Measurements from ENCODE around the gene UVRAG. TPM values are rescaled to one million over a fixed set of nuclear protein-coding genes. Genes with fewer than 3 reads are reported as not detected.

The UVRAG gene
- total RNA-seq, 1 donor = 28.2 TPM

- Histone ChIP-seq H3K4me2 (ENCODE audit: insufficient read depth, low read length) (no peak overlapping the region), H3K27me3 (ENCODE audit: insufficient read depth, low read length) (no peaks in the 10 kb centered on the region), H4K20me1 (ENCODE audit: insufficient read depth, low read length) (peaks cover 4% of the 10 kb centered on the region), H3K4me1 (ENCODE audit: insufficient read depth, low read length) (peaks cover 16% of the 10 kb centered on the region), H3K9me3 (ENCODE audit: low read depth, low read length) (no peaks in the 10 kb centered on the region), H3K27ac (ENCODE audit: low read depth, low read length) (no peak overlapping the region), H2AFZ (ENCODE audit: low read length) (no peak overlapping the region), H3K36me3 (ENCODE audit: insufficient read depth, low read length) (no peaks in the 10 kb centered on the region), H3K4me3 (ENCODE audit: insufficient read depth, low read length) (no peak overlapping the region), H3K79me2 (ENCODE audit: insufficient read depth, low read length) (peaks cover under 1% of the 10 kb centered on the region)
- TF ChIP-seq, protein P1, sequence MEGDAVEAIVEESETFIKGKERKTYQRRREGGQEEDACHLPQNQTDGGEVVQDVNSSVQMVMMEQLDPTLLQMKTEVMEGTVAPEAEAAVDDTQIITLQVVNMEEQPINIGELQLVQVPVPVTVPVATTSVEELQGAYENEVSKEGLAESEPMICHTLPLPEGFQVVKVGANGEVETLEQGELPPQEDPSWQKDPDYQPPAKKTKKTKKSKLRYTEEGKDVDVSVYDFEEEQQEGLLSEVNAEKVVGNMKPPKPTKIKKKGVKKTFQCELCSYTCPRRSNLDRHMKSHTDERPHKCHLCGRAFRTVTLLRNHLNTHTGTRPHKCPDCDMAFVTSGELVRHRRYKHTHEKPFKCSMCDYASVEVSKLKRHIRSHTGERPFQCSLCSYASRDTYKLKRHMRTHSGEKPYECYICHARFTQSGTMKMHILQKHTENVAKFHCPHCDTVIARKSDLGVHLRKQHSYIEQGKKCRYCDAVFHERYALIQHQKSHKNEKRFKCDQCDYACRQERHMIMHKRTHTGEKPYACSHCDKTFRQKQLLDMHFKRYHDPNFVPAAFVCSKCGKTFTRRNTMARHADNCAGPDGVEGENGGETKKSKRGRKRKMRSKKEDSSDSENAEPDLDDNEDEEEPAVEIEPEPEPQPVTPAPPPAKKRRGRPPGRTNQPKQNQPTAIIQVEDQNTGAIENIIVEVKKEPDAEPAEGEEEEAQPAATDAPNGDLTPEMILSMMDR (IDR thresholded peaks at IDR 0.05; ENCODE audit: extremely low read depth, low read depth, low read length) = no peak
- DNase-seq (ENCODE audit: insufficient read length, low spot score, missing footprints) = no peak
These were observed 119.8 kb downstream of the UVRAG start for GRCh38 chr11:75934851-75935250.

DNA sequence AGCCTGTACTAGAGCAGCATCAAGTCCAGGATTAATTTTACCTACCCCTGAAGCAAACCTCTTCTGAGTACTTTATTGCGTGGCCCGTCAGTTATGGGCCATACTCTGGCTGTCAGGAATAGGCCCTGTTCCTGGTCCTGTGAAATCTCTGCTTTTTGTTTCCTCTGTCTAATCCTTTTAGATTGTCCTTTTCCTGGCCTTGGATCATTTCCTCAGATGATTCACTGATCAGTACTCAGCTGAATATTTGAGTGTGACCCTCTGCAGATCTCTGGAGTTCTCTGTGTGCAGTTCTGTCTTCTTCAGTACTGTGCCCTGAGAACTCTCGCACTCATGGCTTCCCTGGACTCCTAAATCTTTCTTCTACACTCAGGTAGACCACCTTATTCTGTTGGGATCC, 123.5 kb downstream of the UVRAG start:
- Histone ChIP-seq H3K27me3 (ENCODE audit: insufficient read depth, low read length) (no peaks in the 10 kb centered on the region), H4K20me1 (ENCODE audit: insufficient read depth, low read length) (peaks cover 4% of the 10 kb centered on the region), H3K4me2 (ENCODE audit: insufficient read depth, low read length) (no peak overlapping the region), H3K9me3 (ENCODE audit: low read depth, low read length) (no peaks in the 10 kb centered on the region), H3K4me1 (ENCODE audit: insufficient read depth, low read length) (peaks cover 13% of the 10 kb centered on the region), H3K27ac (ENCODE audit: low read depth, low read length) (no peak overlapping the region), H2AFZ (ENCODE audit: low read length) (no peak overlapping the region), H3K36me3 (ENCODE audit: insufficient read depth, low read length) (no peaks in the 10 kb centered on the region), H3K4me3 (ENCODE audit: insufficient read depth, low read length) (no peak overlapping the region), H3K79me2 (ENCODE audit: insufficient read depth, low read length) (no peaks in the 10 kb centered on the region)
- TF ChIP-seq, protein P1 (IDR thresholded peaks at IDR 0.05; ENCODE audit: extremely low read depth, low read depth, low read length) = no peak
- DNase-seq (ENCODE audit: insufficient read length, low spot score, missing footprints) = no peak

DNA sequence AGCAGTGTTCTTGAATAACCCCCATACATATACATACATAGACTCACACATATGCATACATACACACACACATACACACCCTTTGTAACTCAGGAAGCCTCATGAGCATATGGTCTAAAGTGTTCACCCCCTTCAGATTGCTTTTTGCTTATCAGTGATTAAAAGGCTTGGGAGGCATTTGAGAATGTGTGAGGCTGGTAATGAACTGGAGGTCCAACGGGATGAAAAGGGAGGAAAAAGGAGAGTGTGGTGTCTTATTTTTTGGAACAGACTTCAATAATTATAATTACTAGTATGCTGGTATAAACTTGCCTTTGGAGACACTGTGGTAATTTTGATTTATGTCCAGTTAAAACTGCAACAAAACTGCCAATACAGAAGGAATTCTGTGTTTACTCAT, 124.5 kb downstream of the UVRAG start:
- H3K9me3 ChIP-seq (ENCODE audit: low read depth, low read length) = no peaks in the 10 kb centered on the region
- no peak for DNase-seq (ENCODE audit: insufficient read length, low spot score, missing footprints)
- peaks cover 13% of the 10 kb centered on the region for H3K4me1 ChIP-seq (ENCODE audit: insufficient read depth, low read length)
- H3K27ac ChIP-seq (ENCODE audit: low read depth, low read length) = no peak overlapping the region
- TF ChIP-seq, protein P1 (IDR thresholded peaks at IDR 0.05; ENCODE audit: extremely low read depth, low read depth, low read length) = no peak
- peaks cover 4% of the 10 kb centered on the region for H4K20me1 ChIP-seq (ENCODE audit: insufficient read depth, low read length)
- no peak overlapping the region for H3K4me3 ChIP-seq (ENCODE audit: insufficient read depth, low read length)
- H2AFZ ChIP-seq (ENCODE audit: low read length) = no peak overlapping the region
- H3K36me3 ChIP-seq (ENCODE audit: insufficient read depth, low read length) = no peaks in the 10 kb centered on the region
- peaks cover 5% of the 10 kb centered on the region for H3K79me2 ChIP-seq (ENCODE audit: insufficient read depth, low read length)
- no peaks in the 10 kb centered on the region for H3K27me3 ChIP-seq (ENCODE audit: insufficient read depth, low read length)
- H3K4me2 ChIP-seq (ENCODE audit: insufficient read depth, low read length) = no peak overlapping the region

DNA sequence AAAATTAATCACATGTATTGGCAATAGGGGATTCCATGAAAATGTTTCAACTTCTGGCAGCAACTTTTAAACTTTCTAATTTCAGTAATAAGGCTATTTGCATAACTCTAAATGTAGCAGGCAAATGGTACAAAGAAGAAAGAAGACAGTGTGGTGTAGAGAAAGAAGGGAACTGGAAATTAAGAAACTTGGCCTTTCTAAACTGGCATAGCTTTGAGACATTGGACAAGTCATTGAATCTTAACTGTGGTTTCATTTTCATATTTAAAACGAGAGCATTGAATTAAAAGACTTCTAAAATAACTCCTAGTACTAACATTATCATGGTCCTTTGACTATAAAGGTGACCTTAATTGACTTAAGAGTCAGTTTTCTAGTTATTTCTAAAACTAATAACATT, 125.0 kb downstream of the UVRAG start:
- no peak overlapping the region for H2AFZ ChIP-seq (ENCODE audit: low read length)
- TF ChIP-seq, protein P1 (IDR thresholded peaks at IDR 0.05; ENCODE audit: extremely low read depth, low read depth, low read length) = no peak
- no peak overlapping the region for H3K4me2 ChIP-seq (ENCODE audit: insufficient read depth, low read length)
- no peaks in the 10 kb centered on the region for H3K27me3 ChIP-seq (ENCODE audit: insufficient read depth, low read length)
- no peak for DNase-seq (ENCODE audit: insufficient read length, low spot score, missing footprints)
- peaks cover 4% of the 10 kb centered on the region for H4K20me1 ChIP-seq (ENCODE audit: insufficient read depth, low read length)
- H3K27ac ChIP-seq (ENCODE audit: low read depth, low read length) = no peak overlapping the region
- H3K9me3 ChIP-seq (ENCODE audit: low read depth, low read length) = no peaks in the 10 kb centered on the region
- H3K79me2 ChIP-seq (ENCODE audit: insufficient read depth, low read length) = peaks cover 5% of the 10 kb centered on the region
- no peaks in the 10 kb centered on the region for H3K36me3 ChIP-seq (ENCODE audit: insufficient read depth, low read length)
- H3K4me3 ChIP-seq (ENCODE audit: insufficient read depth, low read length) = no peak overlapping the region
- H3K4me1 ChIP-seq (ENCODE audit: insufficient read depth, low read length) = peaks cover 13% of the 10 kb centered on the region

Measured in osteoblast (primary cell).